HG03175 (cell line): ENCODE results near the gene COL9A3.

Experiments
- ATAC-seq: cut with Tn5 transposase; IDR thresholded peaks from one replicate; pipeline ENCODE4 v1.9.1; 2021; ENCODE audit warnings: mild to moderate bottlenecking, moderate library complexity; ENCODE audit not compliant: unreplicated experiment

The COL9A3 gene

GRCh38 chr20:62876902-62877816 is 60.3 kb downstream of the COL9A3 start:
- ATAC-seq: no peak

GRCh38 chr20:62878244-62879038 is 61.6 kb downstream of the COL9A3 start:
- no peak for ATAC-seq

- ATAC-seq: no peak
Observed at GRCh38 chr20:62879275-62880146, 62.7 kb downstream of the COL9A3 start.

- ATAC-seq: no peak
Observed at GRCh38 chr20:62880147-62880934, 63.5 kb downstream of the COL9A3 start.

- ATAC-seq: no peak
Observed at GRCh38 chr20:62880935-62881661, 64.2 kb downstream of the COL9A3 start.

- ATAC-seq: no peak
Observed at GRCh38 chr20:62881662-62882395, 65.0 kb downstream of the COL9A3 start.

- no peak for ATAC-seq
Observed at GRCh38 chr20:62882426-62882825, 65.6 kb downstream of the COL9A3 start.

- ATAC-seq: no peak
Observed at GRCh38 chr20:62884556-62884955, 67.7 kb downstream of the COL9A3 start.

GRCh38 chr20:62885046-62885895 is 68.4 kb downstream of the COL9A3 start:
- ATAC-seq: no peak

GRCh38 chr20:62885896-62886708 is 69.3 kb downstream of the COL9A3 start:
- no peak for ATAC-seq

- ATAC-seq: no peak
Observed at GRCh38 chr20:62886709-62887058, 69.8 kb downstream of the COL9A3 start.

- no peak for ATAC-seq
Observed at GRCh38 chr20:62887152-62887859, 70.5 kb downstream of the COL9A3 start.

GRCh38 chr20:62887860-62888239 is 71.0 kb downstream of the COL9A3 start:
- no peak for ATAC-seq

- ATAC-seq: no peak
Observed at GRCh38 chr20:62888406-62888805, 71.6 kb downstream of the COL9A3 start.

GRCh38 chr20:62888910-62889309 is 72.1 kb downstream of the COL9A3 start:
- ATAC-seq: no peak

- no peak for ATAC-seq
Observed at GRCh38 chr20:62889411-62889810, 72.6 kb downstream of the COL9A3 start.

- ATAC-seq: no peak
Observed at GRCh38 chr20:62889871-62890270, 73.0 kb downstream of the COL9A3 start.
